Activated CD4-positive, alpha-beta memory T cell treated with anti-CD3 and anti-CD28 coated beads for 36 hours (primary cell): ENCODE results near the gene SV2A. TPM values are rescaled to one million over a fixed set of nuclear protein-coding genes. Genes with fewer than 3 reads are reported as not detected.
"Not testable (repeated sequence)": the region's sequence is repeated elsewhere in the genome, so short reads cannot be mapped to it uniquely, and the experiment has no call there.

Experiments
- CTCF ChIA-PET: fragments of 350-600 bp; sonication (Branson Sonifier 250); formaldehyde crosslinking; loops from one replicate; lab custom pipeline; 2021; ENCODE audit warnings: antibody characterized with exemption, inconsistent platforms; lab: Charles Lee
- POLR2A ChIA-PET: fragments of 350-600 bp; sonication (Branson Sonifier 250); formaldehyde crosslinking; loops from one replicate; lab custom pipeline; 2021; ENCODE audit warnings: antibody characterized with exemption; lab: Charles Lee
- DNase-seq: peaks from one replicate; pipeline ENCODE4 v3.0.0-alpha.2; 2020
- H3K27ac Mint-ChIP-seq: one replicate; pipeline ENCODE4 v1.8.0; 2021; ENCODE audit warnings: mixed read lengths
- H3K27me3 Mint-ChIP-seq: one replicate; pipeline ENCODE4 v1.8.0; 2021; ENCODE audit warnings: mixed read lengths
- H3K36me3 Mint-ChIP-seq: one replicate; pipeline ENCODE4 v1.8.0; 2021; ENCODE audit warnings: mixed read lengths
- H3K4me1 Mint-ChIP-seq: one replicate; pipeline ENCODE4 v1.8.0; 2021; ENCODE audit warnings: low read depth, mixed read lengths
- H3K4me3 Mint-ChIP-seq: one replicate; pipeline ENCODE4 v1.8.0; 2021; ENCODE audit warnings: mild to moderate bottlenecking, mixed read lengths
- H3K9me3 Mint-ChIP-seq: one replicate; pipeline ENCODE4 v1.8.0; 2021; ENCODE audit warnings: mixed read lengths
- intact Hi-C: fragments of 100-400 bp; cut with micrococcal nuclease; formaldehyde crosslinking; loops from one replicate; pipeline ENCODE4 v1.15.1; 2023
- total RNA-seq, 2 experiments: library from RNA; stranded (reverse); gene quantifications; one replicate each; pipeline ENCODE4 v1.2.3, GENCODE V29; 2021

Gene SV2A
- total RNA-seq, 2 experiments from 2014 or later = 9.6 to 9.8 TPM

DNA sequence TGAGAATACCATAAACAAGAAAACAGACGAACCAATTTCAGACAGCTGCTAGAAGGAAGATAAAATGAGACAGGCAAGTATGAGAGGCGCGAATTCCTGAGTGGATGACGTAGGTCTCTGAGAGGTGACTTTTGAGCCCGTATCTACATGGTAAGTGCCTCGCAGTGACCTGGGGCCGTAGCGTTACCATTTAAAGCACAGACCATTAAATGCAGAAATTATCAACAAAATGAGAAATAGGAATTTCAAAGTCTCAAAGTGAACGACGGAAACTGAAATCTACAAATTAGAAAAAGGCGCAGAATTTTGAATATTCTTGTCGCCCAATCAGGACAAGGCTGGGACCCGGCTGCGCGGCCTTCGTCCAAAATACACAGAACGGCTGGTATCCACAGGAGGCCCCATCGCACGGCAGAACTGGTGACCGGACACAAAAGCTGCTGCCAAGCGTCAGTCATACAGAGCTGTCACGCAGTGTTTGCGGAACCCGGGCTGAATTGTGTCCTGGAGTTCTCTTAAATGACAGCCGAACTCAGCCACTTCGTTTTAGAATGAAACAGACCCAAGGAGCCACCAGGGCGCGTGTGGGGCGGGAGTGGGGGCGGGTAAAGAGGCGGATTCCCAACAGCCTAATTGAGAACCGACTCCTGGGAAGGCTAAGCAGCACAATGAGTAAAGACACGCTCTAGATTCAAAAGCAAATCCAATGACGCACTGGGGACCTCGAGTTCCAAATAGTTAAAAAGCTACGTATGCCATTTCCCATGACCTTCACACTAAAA is 32.1 kb downstream of the SV2A start:
- Mint-ChIP-seq H3K9me3 (no peaks in the 10 kb centered on the region), H3K27ac (no peak overlapping the region), H3K4me3 (no peak overlapping the region), H3K4me1 (peaks cover 11% of the 10 kb centered on the region), H3K36me3 (no peaks in the 10 kb centered on the region), H3K27me3 (no peaks in the 10 kb centered on the region)
- intact Hi-C loops = loop anchor here (10.0 kb wide), 1 partner anchor 679 kb away; no protein-coding TSS in a partner anchor
- CTCF ChIA-PET = interaction anchor here (1.0 to 1.2 kb wide), 3 partner anchors 40 to 165 kb away, joined by 3 read pairs; no protein-coding TSS in a partner anchor
- POLR2A ChIA-PET = interaction anchor here (0.7 to 6.6 kb wide), 16 partner anchors 8 to 744 kb away, joined by 3 to 118 read pairs (median 7); partner anchors contain the start of genes ENSA, OTUD7B, PLEKHO1 and SF3B4
- peak; percentile 86 for DNase-seq

- Mint-ChIP-seq H3K36me3 (no peaks in the 10 kb centered on the region), H3K27me3 (no peaks in the 10 kb centered on the region), H3K9me3 (no peaks in the 10 kb centered on the region), H3K27ac (no peak overlapping the region), H3K4me3 (no peak overlapping the region), H3K4me1 (peaks cover 18% of the 10 kb centered on the region)
- ChIA-PET CTCF (interaction anchor here (0.6 to 1.2 kb wide), 5 partner anchors 41 to 303 kb away, joined by 3 to 4 read pairs (median 3); no protein-coding TSS in a partner anchor), POLR2A (interaction anchor here (0.8 to 6.6 kb wide), 9 partner anchors 9 to 745 kb away, joined by 3 to 118 read pairs (median 6); partner anchors contain the start of genes ENSA, MTMR11, OTUD7B and SF3B4)
- intact Hi-C loops = loop anchor here (10.0 kb wide), 1 partner anchor 680 kb away; no protein-coding TSS in a partner anchor
- peak; percentile 56 for DNase-seq
These were observed 33.0 kb downstream of the SV2A start for GRCh38 chr1:149884433-149885338.

GRCh38 chr1:149883598-149884247 is 33.9 kb downstream of the SV2A start:
- ChIA-PET CTCF (interaction anchor here (0.6 to 1.1 kb wide), 4 partner anchors 30 to 304 kb away, joined by 3 to 4 read pairs (median 4); no protein-coding TSS in a partner anchor), POLR2A (interaction anchor here (5.3 to 6.6 kb wide), 2 partner anchors 39 to 126 kb away, joined by 57 to 118 read pairs; partner anchors contain the start of gene OTUD7B)
- peaks cover 24% of the 10 kb centered on the region for H3K4me1 Mint-ChIP-seq
- H3K27me3 Mint-ChIP-seq = no peaks in the 10 kb centered on the region
- intact Hi-C loops = loop anchor here (10.0 kb wide), 1 partner anchor 681 kb away; no protein-coding TSS in a partner anchor
- H3K36me3 Mint-ChIP-seq = no peaks in the 10 kb centered on the region
- no peak overlapping the region for H3K27ac Mint-ChIP-seq
- no peak overlapping the region for H3K4me3 Mint-ChIP-seq
- no peaks in the 10 kb centered on the region for H3K9me3 Mint-ChIP-seq
- no peak for DNase-seq

- Mint-ChIP-seq H3K27ac (peak overlapping the region; percentile 4), H3K36me3 (no peaks in the 10 kb centered on the region), H3K4me1 (peaks cover 23% of the 10 kb centered on the region), H3K4me3 (no peak overlapping the region), H3K27me3 (no peaks in the 10 kb centered on the region), H3K9me3 (no peaks in the 10 kb centered on the region)
- DNase-seq = no peak
- ChIA-PET CTCF (interaction anchor here (0.8 to 0.9 kb wide), 2 partner anchors 81 to 305 kb away, joined by 3 to 4 read pairs; no protein-coding TSS in a partner anchor), POLR2A (no interaction called here)
- intact Hi-C loops = loop anchor here (10.0 kb wide), 1 partner anchor 683 kb away; no protein-coding TSS in a partner anchor
These were observed 35.8 kb downstream of the SV2A start for GRCh38 chr1:149881876-149882275.

DNA sequence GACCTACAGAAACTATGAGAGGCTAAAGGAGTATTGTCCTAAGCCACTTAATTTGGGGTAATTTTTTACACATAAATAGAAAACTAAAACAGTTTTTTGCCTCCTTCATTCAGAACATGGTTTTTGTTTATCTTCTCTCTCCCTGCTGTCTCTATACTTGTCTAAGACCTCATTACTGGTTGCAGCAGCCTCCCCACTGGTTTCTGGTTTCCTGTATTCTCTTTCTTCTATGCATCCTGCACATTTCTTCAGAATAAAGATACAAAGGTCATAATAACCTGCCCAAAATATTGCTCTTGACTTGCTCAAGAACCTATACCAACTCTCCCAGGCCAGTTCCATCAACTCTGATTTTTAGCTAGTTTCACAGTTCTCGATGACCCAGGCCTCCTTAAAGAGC is 38.1 kb downstream of the SV2A start:
- peaks cover 23% of the 10 kb centered on the region for H3K4me1 Mint-ChIP-seq
- ChIA-PET CTCF (no interaction called here), POLR2A (no interaction called here)
- no peak overlapping the region for H3K4me3 Mint-ChIP-seq
- no peaks in the 10 kb centered on the region for H3K9me3 Mint-ChIP-seq
- DNase-seq = peak; percentile 26
- no peaks in the 10 kb centered on the region for H3K36me3 Mint-ChIP-seq
- no peaks in the 10 kb centered on the region for H3K27me3 Mint-ChIP-seq
- H3K27ac Mint-ChIP-seq = peak overlapping the region; percentile 81
- intact Hi-C loops = no loop called here

- H3K4me3 Mint-ChIP-seq = no peak overlapping the region
- no peaks in the 10 kb centered on the region for H3K36me3 Mint-ChIP-seq
- ChIA-PET CTCF (no interaction called here), POLR2A (interaction anchor here (1.2 to 1.7 kb wide), 2 partner anchors 9 to 10 kb away, joined by 5 read pairs; a partner anchor contains a TSS)
- peaks cover 21% of the 10 kb centered on the region for H3K4me1 Mint-ChIP-seq
- no peaks in the 10 kb centered on the region for H3K9me3 Mint-ChIP-seq
- intact Hi-C loops = no loop called here
- no peak for DNase-seq
- no peak overlapping the region for H3K27ac Mint-ChIP-seq
- no peaks in the 10 kb centered on the region for H3K27me3 Mint-ChIP-seq
These were observed 40.3 kb downstream of the SV2A start for GRCh38 chr1:149877211-149877946.

DNA sequence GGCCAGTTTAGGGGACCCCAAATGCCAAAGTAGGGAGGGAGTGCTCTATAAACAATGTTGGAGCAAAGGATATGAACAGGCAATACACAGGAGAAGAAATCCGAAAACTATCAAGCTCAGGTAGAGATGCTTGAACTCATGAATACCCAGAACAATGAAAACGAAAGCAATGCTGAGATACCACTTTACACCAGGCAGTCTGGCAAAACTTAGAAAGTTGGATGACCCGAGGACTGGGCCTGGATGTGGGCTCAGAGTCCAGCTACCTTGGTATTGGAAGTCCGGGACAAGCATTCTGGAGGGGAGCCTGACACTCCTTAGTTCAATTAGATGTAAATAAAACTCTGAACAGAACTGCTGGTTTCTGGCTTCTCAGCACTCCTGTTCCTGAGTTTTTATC is 44.6 kb downstream of the SV2A start:
- CTCF ChIA-PET, POLR2A ChIA-PET: not testable (repeated sequence)

DNA sequence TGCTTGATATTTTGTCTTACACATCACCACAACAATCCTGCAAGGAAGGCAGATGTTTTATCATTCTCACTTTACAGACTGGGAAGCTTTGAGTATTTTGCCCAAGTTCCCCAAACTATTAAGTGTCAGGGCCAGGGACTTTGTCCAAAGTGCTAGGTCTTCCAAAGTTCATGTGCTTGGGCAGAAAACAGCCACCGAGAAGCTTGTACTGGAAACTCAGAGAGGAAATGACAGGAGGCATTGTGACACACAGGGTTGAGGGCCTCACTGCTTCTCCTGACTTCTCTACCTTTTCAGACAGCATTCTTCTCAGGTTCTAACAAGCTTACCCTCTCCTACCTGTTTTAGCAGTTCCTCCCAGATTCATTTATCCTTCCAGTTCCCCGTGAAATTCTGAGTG is 50.8 kb downstream of the SV2A start:
- CTCF ChIA-PET, DNase-seq, intact Hi-C loops, H3K27ac Mint-ChIP-seq, H3K27me3 Mint-ChIP-seq, H3K36me3 Mint-ChIP-seq, POLR2A ChIA-PET, H3K4me3 Mint-ChIP-seq, H3K9me3 Mint-ChIP-seq, H3K4me1 Mint-ChIP-seq: not testable (repeated sequence)

More for the DNA sequence above, 44.6 kb downstream of the SV2A start:
- H3K9me3 Mint-ChIP-seq, H3K27ac Mint-ChIP-seq, H3K4me3 Mint-ChIP-seq, DNase-seq, H3K27me3 Mint-ChIP-seq, intact Hi-C loops, H3K36me3 Mint-ChIP-seq, H3K4me1 Mint-ChIP-seq: not testable (repeated sequence)

- H3K36me3 Mint-ChIP-seq, intact Hi-C loops, H3K27ac Mint-ChIP-seq, POLR2A ChIA-PET, H3K9me3 Mint-ChIP-seq, H3K4me1 Mint-ChIP-seq, DNase-seq, H3K27me3 Mint-ChIP-seq, CTCF ChIA-PET, H3K4me3 Mint-ChIP-seq: not testable (repeated sequence)
These were observed 56.1 kb downstream of the SV2A start for GRCh38 chr1:149861497-149862054.

DNA sequence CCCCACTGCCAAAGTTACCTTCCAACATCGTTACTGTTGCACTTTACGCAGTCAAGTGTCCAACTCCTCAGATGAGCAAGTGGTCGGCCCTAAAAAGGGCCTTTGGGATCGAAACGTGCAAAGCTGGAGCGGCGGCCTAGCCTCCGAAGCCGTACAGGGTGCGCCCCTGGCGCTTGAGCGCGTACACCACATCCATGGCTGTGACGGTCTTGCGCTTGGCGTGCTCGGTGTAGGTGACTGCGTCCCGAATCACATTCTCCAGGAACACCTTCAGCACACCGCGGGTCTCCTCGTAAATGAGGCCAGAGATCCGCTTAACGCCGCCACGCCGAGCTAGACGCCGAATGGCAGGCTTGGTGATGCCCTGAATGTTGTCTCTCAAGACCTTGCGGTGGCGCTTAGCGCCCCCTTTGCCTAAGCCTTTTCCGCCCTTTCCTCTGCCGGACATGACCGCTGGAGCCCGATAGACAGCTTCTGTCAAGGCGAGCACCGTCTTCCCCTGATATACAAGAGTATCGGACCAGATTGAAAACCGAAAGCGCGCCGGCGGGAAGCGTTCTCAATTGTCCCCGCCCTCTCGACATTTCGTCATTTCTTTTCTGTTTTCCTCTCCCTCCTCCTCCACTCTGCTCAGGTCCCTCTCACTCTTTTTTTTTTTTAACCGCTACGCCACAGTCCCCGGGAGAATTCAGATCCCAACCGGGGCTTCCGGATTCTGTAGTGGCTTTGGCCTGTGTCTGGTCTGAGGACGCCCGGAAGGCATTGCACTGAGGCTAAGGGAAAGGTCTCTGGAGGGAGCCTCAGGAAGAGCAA is 56.8 kb downstream of the SV2A start:
- CTCF ChIA-PET, H3K4me3 Mint-ChIP-seq, intact Hi-C loops, H3K9me3 Mint-ChIP-seq, DNase-seq, POLR2A ChIA-PET, H3K27ac Mint-ChIP-seq, H3K27me3 Mint-ChIP-seq, H3K36me3 Mint-ChIP-seq, H3K4me1 Mint-ChIP-seq: not testable (repeated sequence)
